Epithelial cell of proximal tubule (primary cell): ENCODE data around the gene MXI1. TPM values are rescaled to one million over a fixed set of nuclear protein-coding genes. Genes with fewer than 3 reads are reported as not detected.

Experiments
- DNase-seq: peaks from one replicate; pipeline ENCODE4 v3.0.0-alpha.2; 2011; ENCODE audit warnings: low read depth
- H3K4me3 ChIP-seq: 2 replicates; pipeline ENCODE4 v1.5.1; 2011; ENCODE audit warnings: low read depth, mild to moderate bottlenecking, low read length
- CTCF ChIP-seq: conservative IDR thresholded peaks from 2 replicates; pipeline ENCODE4 v1.5.1; 2012; ENCODE audit warnings: low read depth, mild to moderate bottlenecking, low read length
- total RNA-seq: library from RNA; depleted of rRNA; stranded (reverse); fragments of >200 nt; gene quantifications from 2 replicates; pipeline ENCODE4 v1.2.3, GENCODE V29; 2015

The MXI1 gene
- total RNA-seq, 1 donor from 2014 or later: 12.6 TPM

- H3K4me3 ChIP-seq: no peak overlapping the region
- no peak for DNase-seq
- TF ChIP-seq CTCF: no peak
Measured at GRCh38 chr10:110163841-110164240, 43.6 kb upstream of the MXI1 start.

GRCh38 chr10:110165239-110165638 is 42.2 kb upstream of the MXI1 start:
- H3K4me3 ChIP-seq: no peak overlapping the region
- no peak for DNase-seq
- no peak for TF ChIP-seq CTCF

GRCh38 chr10:110167149-110167548 is 40.3 kb upstream of the MXI1 start:
- TF ChIP-seq CTCF: no peak
- no peak for DNase-seq
- H3K4me3 ChIP-seq: no peak overlapping the region

- no peak for DNase-seq
- no peak overlapping the region for H3K4me3 ChIP-seq
- no peak for TF ChIP-seq CTCF
Measured at GRCh38 chr10:110168601-110169481, 38.6 kb upstream of the MXI1 start.

GRCh38 chr10:110169586-110169985 is 37.8 kb upstream of the MXI1 start:
- TF ChIP-seq CTCF: no peak

GRCh38 chr10:110170142-110170971 is 37.0 kb upstream of the MXI1 start:
- DNase-seq: no peak

More at GRCh38 chr10:110169586-110169985, 37.8 kb upstream of the MXI1 start:
- no peak overlapping the region for H3K4me3 ChIP-seq
- DNase-seq: no peak

More at GRCh38 chr10:110170142-110170971, 37.0 kb upstream of the MXI1 start:
- no peak for TF ChIP-seq CTCF
- H3K4me3 ChIP-seq: no peak overlapping the region
